Femur (tissue), 1 donor: ENCODE data around the gene SERPINA9.

Source experiments
- DNase-seq: peaks from one replicate; pipeline ENCODE4 v3.0.0-alpha.2; 2017

The SERPINA9 gene

DNA sequence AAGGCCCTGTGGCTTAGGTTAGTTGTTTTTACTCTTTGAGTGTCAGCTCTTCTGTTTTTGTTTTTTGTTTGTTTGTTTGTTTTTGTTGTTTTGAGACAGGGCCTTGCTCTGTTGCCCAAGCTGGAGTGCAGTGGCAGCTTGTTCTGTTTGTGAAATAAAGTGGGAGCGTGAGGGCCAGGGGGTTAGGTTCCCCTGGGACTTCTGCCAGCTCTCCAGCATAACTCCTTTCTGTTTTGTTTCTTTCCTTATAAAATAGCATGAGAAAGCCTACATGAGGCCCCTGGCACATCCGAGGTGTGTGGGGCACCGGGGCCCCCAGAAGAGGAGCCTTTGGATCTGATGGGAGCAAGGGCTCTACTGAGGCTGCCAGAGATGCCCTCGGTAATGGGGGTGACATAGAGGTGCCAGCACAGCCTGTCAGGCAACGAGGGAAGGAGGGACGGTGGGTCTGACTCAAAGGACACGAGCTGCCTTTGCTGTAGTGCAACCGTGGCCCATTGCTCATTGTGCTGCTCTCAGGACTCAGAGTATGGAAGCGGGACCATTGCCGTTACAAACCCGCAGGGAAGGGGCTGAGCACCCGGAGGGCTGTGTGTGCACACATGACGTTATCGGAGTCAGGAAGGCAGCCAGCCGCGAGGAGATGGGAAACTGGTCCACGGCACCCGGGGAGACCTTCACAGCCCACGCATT lies 14.3 kb downstream of the SERPINA9 start:
- DNase-seq, result no peak

DNA sequence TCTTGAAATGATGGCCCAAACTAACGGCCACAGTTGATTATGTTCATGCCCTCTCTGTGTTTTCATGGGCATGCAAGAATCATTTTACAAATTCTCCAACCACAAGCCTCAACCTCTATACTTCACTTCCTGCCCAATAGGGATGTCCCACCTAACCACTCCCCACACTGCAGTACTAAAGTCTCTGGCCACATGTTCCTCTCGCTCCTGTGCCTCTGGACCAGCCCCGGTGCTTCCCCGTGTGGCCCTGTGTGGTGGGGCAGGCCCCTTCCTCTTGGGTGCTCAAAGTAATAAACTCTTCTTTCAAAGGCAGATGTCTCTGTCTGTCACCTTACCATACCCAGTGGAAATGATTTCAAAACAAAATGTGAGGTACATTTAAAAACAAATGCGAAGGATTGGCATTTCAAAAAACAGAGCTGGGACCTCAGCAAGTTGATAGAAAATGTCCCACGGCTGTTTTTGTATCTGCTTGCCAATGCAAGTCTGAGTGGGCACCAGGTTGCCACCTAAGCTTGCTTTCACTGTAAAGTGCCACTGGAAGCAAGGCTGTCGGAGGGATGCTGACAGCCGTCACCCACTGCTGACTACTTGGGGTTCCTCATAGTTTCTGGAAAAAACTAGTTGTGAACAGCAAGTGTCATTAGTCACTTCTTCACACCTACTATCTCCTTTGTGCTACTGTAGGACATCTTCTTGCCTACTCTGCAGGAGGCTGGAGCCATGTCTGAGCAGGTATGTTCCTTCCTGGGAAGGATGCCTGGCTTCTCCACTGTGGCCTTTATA lies 15.2 kb downstream of the SERPINA9 start:
- no peak for DNase-seq

DNA sequence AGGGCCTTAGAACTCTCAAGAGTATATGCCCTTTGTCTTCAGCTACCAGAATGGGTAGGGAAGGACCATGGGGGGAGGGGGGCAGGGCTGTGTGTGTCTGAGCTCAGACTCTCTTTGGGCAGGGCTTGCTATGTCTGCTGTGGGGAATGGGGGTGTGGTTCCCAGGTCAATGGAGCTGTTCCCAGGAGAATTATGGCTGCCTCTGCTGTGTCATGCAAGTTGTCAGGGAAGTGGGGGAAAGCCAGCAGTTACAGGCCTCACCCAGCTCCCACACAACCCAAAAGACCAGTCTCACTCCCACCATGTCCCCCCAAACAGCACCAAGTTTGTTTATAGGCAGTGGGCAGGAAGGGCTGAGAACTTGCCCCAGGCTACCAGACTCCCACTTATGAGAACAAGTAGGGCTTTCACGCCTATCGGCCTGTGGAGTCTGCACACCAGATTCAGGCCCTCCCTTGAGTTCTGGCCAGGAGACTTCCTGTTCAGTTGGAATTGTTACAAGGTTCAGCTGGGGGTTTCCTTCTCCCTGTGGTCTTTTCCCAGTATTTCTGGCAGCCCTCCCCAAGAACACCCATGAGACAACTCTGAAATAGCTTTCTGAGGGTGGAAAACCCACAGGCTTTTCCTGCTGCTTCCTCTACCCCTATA lies 17.3 kb downstream of the SERPINA9 start:
- no peak for DNase-seq

DNA sequence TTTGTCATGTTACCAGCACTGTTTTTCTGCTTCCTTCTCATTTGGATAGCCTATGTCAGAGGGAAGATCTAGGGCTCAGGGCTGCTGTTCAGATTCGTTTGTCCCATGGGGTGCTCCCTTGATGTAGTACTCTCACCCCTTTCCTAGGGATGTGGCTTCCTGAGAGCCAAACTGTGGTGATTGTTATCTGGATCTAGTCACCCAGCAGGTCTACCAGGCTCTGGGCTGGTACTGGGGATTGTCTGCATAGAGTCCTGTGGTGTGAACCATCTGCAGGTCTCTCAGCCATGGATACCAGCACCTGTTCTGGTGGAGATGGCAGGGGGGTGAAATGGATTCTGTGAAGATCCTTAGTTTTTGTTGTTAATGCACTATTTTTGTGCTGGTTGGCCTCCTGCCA lies 17.9 kb downstream of the SERPINA9 start:
- DNase-seq, result no peak

DNA sequence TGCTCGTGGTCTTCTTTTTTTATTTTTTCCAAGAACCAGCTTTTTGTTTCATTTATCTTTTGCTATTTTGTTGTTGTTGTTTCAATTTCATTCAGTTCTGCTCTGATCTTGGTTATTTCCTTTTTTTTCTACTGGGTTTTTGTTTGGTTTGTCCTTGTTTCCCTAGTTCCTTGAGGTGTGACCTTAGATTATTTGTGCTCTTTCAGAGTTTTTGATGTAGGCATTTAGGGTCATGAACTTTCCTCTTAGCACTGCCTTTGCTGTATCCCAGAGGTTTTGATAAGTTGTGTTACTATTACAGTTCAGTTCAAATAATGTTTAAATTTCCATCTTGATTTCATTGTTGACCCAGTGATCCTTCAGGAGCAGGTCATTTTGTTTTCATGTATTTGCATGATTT lies 20.1 kb downstream of the SERPINA9 start:
- no peak for DNase-seq

DNA sequence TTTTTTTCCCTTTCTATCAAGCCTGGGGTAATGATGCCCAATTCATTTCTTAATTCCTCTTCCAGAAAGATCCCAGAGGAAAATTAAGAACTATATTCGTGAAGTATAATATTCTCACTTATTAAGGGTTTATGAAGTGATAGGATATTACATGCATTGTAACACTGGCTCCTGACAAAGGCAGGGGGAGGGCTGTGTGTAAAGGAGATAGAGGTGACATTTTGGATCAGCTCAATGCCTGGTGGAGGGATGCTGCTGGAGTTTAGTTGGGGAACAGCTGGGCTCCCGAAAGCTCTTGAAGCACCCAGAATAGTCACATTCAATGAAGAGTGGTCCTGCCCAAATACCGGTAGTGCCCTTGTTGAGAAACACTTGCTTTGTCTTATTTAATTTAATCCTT lies 24.2 kb downstream of the SERPINA9 start:
- DNase-seq, result no peak

DNA sequence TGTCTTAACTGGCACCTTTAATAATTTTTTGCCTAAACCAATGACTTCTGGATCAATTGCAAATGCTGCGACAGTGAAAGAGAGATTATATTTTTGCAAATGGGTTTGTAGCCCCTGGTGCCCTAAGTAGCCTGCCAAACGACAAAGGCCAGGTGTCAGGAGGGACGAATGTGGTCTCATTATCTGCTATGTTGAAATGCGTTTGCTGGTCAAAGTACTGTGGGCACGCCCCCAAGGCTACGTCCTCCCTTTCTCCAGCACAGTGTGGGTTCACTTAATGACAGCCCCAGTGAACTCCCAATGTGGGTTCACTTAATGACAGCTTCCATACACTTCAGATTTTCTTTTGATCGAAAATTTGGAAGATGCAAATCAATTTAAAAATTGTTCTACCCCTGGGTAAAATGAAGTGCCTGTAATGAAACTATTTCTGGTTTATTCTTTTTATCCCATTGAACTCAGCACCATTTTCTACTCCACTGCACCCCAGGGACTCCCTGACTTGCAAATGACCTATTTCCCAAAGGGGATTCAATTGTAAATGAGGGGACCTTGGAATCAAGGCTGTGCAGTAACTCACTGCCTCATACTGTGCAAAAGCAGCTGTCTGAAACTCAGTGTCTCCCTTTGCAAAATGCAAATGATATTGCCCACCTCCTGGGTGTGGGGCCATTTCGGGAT lies 24.8 kb downstream of the SERPINA9 start:
- DNase-seq, result no peak

DNA sequence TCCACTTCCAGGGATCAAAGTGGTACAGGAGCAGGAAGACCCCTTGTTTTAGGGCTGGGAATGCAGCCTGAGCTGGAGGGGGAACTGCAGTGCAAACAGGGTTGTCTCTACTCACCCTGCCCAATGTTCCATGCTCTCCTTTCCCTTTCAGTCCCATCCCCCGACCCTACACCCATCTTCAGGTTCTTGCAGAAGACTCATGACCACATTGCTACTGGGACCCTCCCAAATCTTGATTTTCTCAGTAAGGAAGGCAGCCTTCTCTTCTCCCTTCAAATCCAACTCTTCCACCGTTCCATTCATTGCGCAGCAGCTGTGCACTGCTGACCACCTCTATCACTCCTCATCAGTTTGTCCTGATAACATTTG lies 25.3 kb downstream of the SERPINA9 start:
- DNase-seq, result no peak

DNA sequence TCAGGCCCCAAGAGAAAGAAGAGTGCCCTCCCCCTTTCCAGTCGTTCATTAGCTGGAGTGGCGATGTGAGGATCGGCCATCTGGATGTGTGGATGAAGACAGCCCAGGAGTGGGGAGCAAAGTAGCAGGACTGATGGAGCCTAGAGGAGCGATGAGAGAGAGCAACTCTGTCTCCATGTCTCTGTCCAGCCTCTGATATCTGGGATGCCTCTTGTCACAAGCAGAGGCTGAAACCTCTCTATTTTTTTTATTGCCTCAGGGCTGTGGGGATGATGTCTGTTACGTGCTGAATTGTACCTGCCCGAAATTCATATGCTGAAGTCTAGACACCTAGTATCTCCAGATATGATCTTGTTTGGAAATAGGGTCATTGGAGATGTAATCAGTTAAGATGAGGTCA lies 26.1 kb downstream of the SERPINA9 start:
- DNase-seq, result no peak

DNA sequence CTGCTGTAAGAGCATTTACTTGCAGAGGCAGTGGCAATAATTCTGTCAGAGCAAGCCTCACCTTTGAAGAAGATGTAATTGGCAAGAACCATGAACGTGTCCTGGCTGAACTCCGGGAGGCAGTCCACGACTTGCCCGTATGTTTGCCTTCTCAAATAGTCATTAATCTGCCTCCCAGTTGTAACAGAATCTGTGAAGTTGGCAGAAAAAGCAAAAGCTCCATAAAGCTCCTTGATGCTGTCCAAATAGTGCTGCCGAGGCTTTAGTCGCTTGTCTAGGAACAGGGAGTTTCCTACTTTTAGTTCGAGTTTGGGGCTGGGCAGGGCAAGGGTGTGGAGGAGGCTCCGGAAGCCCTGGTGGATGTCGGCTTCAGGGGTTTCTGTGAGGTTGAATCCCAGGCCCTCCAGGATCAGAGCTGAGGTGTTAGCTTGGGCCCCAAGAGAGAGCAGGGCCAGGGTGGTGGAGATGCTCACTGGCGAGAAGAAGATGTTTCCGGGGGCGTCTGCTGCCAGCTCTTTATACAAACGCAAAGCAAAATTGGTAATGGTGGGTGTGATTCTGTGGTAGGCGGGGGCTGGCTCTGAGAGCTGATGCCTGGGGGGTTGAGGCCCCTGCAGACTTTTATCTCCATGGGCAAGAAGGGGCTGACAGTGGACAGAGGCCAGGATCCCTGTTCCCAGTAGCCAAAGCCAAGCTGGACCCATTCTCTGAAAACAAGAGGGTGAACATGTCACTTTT lies 27.8 kb downstream of the SERPINA9 start:
- DNase-seq, result no peak

DNA sequence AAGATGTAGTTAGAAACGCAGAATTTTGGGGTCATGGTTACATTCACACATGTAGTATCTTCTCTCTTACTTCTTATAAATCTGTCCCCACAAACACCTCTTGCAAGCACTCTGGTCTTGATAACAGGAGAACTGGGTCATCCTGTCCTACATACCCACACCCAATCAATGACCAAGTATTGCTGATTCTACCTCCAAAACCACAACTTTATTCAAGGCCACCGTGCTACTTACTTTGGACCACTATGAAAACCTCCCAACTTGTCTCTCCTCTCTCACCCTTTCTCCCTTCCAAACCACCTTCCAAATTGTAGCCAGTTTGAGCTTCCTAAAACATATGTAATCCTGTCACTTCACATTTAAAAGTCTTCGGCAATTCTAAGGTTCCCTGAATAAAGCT lies 28.8 kb downstream of the SERPINA9 start:
- no peak for DNase-seq

DNA sequence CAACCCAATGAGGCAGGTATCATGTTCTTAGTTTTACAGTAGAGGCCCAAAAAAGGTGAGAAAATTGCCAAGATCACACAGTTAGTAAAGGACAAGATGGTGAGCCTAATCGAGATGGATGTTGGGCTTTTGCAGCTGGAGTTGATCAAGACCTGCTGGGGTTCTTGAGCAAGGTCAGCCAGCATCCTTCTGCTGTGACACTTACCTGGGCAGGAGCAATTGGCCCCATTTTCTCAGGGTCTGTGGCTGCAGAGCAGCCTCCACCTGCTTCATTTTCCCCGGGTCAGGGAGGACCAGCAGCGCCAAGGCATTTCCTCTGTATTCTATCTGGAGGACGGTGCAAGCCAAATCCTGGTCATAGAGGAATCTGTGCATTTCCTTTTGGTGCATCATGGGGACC lies 29.9 kb downstream of the SERPINA9 start:
- no peak for DNase-seq

DNA sequence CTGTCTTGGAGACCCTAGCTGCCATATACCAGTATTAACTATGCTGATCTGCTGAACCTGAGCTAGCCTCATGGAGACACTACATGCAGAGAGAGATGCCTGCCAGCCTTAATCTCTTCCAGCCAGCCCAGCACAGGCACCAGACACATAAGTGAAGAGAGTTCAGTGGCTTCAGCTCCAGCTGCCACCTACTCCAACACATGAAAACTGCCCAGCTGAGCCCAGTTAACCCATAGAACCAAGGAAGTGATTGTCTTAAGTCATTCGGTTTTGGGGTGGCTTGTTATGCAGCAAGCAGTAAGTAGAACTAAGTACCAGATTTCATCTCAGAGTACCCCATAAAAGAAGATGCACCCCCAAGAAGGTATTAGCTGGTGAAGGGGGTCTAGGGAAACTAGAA lies 31.0 kb downstream of the SERPINA9 start:
- no peak for DNase-seq

DNA sequence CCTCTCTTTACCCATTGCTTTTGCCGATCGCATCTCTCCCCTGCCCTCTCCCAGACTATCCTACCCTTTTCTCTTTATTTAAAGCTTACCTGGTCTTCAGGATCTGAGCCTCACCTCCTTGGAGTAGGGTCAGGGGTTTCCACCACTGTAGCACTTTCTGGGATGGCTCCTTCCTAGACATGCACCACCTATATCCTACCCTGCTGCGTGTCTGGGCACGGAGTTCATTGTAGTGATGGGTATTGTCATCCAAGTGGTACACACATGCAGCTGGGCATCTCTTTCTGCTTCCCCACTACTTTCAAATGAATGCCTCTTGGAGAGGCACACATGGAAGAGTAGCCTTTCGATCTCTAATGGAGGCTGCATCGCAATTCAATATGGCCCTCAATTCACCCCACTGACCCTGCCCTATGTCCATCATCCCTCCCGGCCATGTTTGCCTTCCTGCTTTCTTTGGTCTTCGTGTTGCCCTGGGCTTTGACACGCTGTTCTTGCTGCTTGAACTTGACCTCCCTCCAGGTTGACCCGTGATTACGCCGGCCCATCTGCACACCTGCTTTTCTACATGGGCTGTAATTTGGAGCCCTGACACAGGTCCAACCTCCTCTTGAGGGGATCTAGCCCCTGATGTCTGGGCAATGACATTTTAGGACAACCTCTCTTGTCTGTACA lies 34.3 kb downstream of the SERPINA9 start:
- DNase-seq, result no peak

DNA sequence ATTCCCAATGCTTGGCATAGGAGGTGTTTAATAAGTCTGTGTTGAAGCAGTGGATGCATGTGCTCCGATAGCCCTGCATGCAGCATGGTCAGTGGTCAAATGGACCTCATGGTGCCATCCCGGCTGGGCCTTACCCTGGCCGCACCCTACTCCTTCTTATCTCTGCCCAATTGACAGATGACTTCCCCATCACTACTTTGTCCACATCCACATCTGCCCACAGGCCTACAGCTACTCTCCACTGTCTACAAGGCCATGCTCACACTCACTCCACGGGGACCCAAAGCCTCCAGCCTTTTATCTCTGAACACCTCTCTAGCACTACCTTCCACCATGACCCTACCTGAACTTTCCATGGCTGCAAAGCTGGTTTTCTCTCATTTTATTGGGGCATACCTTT lies 34.9 kb downstream of the SERPINA9 start:
- DNase-seq, result no peak

DNA sequence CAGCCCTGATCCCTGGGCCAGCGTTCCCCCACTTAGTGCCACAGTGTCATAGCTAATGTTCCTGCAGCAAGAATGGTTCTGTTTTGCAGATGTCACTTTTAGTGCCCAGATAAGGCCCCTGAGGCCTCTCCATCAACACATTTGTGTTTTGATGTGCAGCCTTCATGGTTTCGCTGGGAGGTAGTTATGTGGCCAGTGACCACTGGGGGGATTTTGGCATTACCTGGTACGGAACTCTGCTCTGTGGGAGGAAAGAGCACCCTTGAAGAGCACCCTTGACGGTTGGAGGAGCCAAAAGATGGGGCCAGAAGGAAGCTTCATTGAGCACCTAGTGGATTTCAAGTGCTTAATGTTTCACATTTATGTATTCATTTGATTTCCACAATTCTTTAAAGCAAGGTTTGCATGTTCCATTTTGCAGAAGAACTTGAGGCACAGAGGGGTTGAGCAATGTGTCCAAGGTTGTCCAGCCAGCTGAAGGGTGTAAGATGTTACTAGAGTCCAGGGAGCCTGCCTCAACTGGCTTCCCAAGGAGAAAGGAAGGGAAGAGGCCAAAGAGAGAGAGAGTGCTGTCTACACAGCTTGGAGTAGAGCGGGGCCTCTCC lies 36.4 kb downstream of the SERPINA9 start:
- no peak for DNase-seq

DNA sequence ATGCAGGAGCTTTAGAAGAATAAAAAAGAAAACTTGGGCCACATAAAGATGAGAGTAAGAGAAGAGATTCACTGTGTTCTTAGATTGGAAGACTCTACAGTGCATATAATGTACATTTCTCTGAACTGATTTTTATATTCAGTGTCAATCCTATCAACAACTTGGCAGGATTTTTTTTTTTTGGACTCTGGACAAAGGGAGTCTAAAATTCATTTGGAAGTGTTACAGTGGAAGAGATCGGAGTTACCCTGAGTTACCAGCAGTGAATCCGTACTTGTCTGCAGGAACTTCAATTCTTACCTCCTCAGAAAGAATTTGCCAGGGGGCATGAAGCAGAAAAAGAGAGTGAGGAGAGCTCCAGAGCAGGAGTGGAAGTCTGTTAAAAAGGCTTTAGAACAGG lies 47.4 kb downstream of the SERPINA9 start:
- no peak for DNase-seq

DNA sequence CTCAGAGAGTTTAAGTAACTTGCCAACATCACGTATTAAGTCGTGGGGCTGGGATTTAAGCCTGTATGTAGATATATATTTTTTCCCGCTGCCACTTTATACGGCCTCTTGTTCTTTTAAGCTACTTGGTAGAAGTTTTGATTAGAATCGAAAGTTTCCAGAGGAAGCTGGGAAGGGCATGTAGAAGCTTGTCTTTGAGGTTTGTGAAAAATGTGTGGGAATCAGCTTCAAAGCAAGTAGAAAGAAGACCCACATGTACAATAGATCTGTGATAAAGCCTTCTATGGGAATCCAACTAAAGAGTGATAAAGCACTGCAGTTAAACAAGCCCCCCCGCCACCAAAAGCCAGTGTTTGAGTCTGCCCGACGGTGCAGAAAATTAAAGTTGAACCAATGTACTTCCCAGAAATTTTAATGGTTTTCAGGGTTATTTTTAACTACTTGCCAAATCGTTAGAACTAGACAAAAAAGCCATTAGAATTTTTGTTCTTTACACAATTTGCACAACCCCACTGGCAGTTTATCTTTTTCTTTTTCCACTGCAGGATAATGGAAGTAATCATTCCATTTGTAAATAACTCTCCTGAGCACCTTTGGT lies 48.9 kb downstream of the SERPINA9 start:
- no peak for DNase-seq

DNA sequence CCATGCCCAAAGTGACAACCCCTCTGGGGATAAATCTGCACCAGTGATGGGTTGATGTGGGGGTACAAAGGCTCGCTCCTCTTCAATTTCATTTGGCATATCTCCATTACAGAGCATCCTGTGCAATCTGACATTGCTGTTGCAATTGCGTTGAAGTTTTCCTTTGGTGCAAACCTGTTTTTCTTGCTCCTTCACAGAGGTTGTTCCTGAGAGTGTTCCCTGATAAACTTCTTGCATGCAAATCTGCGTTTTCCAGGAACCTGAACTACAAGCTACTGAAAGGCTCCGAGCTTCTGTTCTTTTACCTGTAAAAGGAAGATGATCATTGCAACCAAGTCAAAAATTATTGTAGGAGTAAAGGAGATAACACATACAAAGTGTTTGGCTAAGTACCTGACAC lies 49.5 kb downstream of the SERPINA9 start:
- no peak for DNase-seq

DNA sequence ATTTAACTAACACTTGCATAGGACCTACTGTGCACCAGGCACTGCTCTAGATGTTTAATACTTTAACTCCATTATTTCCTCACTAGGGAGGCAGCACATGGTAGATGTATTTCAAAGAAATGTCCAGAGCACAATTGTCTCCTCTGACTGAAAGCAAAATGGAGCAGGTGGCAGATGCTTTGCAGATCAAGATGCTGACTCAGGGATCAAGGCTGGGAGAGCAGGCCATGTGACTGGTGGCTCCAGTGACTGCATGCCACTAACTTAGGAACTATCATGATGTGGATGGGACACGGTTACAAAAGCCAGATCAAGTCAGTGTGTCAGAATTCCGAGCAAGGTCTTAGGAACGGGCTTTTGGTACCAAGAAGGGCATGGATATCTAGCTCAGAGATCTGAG lies 51.6 kb downstream of the SERPINA9 start:
- DNase-seq, result no peak

DNA sequence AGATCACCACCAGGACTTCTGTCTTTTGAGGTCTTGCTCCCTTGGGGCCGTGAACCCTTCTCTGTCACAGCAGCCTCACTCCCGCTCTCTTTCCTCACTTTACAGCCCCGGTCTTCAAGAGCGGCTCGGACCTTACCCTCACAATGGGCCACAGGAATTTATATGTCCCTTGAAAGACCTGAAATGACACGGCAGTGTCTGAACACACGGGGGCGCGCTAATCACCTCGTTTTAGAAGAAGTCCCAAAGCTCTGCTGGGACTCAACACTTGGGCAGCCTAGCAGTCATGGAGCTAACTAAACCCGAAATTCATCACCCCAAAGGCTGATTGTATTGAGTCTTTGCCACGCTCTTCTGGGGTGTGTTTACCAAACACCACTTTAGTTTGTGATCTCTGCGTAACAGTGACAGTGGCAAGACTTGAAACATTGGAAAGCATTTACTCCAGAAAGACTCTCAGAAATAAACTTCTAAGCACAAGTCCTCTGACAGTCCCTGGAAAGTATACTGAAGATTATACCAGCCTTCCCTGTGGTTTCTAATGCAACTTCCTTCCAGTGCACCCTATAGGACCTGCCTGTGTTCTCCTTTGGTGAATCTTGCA lies 52.4 kb downstream of the SERPINA9 start:
- DNase-seq, result peak; percentile 65
